Gastroesophageal sphincter (tissue), 3 donors: ENCODE data around the gene PACS1.

Source experiments
- EP300 ChIP-seq: sonication (generic); formaldehyde crosslinking; IDR thresholded peaks from one replicate; pipeline ENCODE4 v1.6.1; 2017; ENCODE audit warnings: antibody characterized with exemption, mild to moderate bottlenecking
- POLR2A ChIP-seq, 2 donors: fragments of 450-650 bp; IDR thresholded peaks; one replicate each; pipeline ENCODE4 v1.6.1; 2017; ENCODE audit warnings: antibody characterized with exemption in 2 of 2, mild to moderate bottlenecking in 2 of 2, moderate library complexity in 1 of 2
- POLR2AphosphoS5 ChIP-seq: sonication (generic); formaldehyde crosslinking; IDR thresholded peaks from one replicate; pipeline ENCODE4 v1.6.1; 2017; ENCODE audit warnings: antibody characterized with exemption
- TF ChIP-seq, protein P1 (sequence below), 4 experiments: fragments of 200-600 bp in 2 of 4; fragments of 450-650 bp in 2 of 4; sonication (generic) in 1 of 4; IDR thresholded peaks; one replicate each; pipeline ENCODE4 v1.5.1; 2017 to 2019; ENCODE audit warnings: antibody characterized with exemption in 4 of 4, mild to moderate bottlenecking in 2 of 4, moderate library complexity in 2 of 4

- TF ChIP-seq POLR2A (IDR thresholded peaks at IDR 0.05) (no peak), POLR2AphosphoS5 (no peak), EP300 (no peak)
- TF ChIP-seq, protein P1, sequence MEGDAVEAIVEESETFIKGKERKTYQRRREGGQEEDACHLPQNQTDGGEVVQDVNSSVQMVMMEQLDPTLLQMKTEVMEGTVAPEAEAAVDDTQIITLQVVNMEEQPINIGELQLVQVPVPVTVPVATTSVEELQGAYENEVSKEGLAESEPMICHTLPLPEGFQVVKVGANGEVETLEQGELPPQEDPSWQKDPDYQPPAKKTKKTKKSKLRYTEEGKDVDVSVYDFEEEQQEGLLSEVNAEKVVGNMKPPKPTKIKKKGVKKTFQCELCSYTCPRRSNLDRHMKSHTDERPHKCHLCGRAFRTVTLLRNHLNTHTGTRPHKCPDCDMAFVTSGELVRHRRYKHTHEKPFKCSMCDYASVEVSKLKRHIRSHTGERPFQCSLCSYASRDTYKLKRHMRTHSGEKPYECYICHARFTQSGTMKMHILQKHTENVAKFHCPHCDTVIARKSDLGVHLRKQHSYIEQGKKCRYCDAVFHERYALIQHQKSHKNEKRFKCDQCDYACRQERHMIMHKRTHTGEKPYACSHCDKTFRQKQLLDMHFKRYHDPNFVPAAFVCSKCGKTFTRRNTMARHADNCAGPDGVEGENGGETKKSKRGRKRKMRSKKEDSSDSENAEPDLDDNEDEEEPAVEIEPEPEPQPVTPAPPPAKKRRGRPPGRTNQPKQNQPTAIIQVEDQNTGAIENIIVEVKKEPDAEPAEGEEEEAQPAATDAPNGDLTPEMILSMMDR (IDR thresholded peaks at IDR 0.05) = no peak
Observed at GRCh38 chr11:66146940-66147339, 76.9 kb downstream of the PACS1 start.
